A549 (cell line): ENCODE data around the gene SPATS2. TPM values are rescaled to one million over a fixed set of nuclear protein-coding genes. Genes with fewer than 3 reads are reported as not detected.
A peak's percentile ranks its signal among the peaks of the same experiment; 100 is the strongest.

Experiments used
- ATAC-seq, 2 experiments: fragments of 200-7000 bp in 1 of 2; fragments of >200 bp in 1 of 2; cut with Nextera tagmentation in 1 of 2; cut with Tn5 transposase in 1 of 2; 3 replicates each; pipeline versions ENCODE4 v1.8.0 to v1.9.1; 2018 to 2020; ENCODE audit warnings: mild to moderate bottlenecking in 1 of 2, moderate library complexity in 1 of 2
- CTCF ChIA-PET: fragments of 300-600 bp; sonication (Branson Sonifier 250); formaldehyde crosslinking; extraction: SDS; loops from one replicate; lab custom pipeline; 2021; ENCODE audit warnings: antibody characterized with exemption, inconsistent platforms; lab: Yijun Ruan, JAX
- POLR2A ChIA-PET: fragments of 350-600 bp; formaldehyde crosslinking; extraction: SDS; loops from one replicate; lab custom pipeline; 2021; ENCODE audit warnings: antibody characterized with exemption, inconsistent platforms; lab: Yijun Ruan, JAX
- DNase-seq, 2 experiments: peaks; one replicate each; pipeline versions ENCODE4 v3.0.0 to v3.0.0-alpha.2; 2011 to 2016; ENCODE audit warnings: low read depth in 1 of 2, low spot score in 1 of 2
- FAIRE-seq: peaks from 2 replicates; lab custom pipeline; 2011; peaks lifted over from hg19 to GRCh38; lab: Jason Lieb, UNC
- H3K27ac ChIP-seq, 2 experiments: fragments of >200 bp; sonication (Bioruptor Twin); formaldehyde crosslinking; 3 replicates each; pipeline ENCODE4 v1.5.1; 2016 to 2017
- H3K4me1 ChIP-seq: fragments of >200 bp; sonication (Bioruptor Twin); formaldehyde crosslinking; 3 replicates; pipeline ENCODE4 v1.6.1; 2016
- H3K4me2 ChIP-seq: fragments of >200 bp; sonication (Bioruptor Twin); formaldehyde crosslinking; 3 replicates; pipeline ENCODE4 v1.6.1; 2016
- H3K4me3 ChIP-seq: fragments of >200 bp; sonication (Bioruptor Twin); formaldehyde crosslinking; 3 replicates; pipeline ENCODE4 v1.5.1; 2016
- H3K9me3 ChIP-seq: fragments of >200 bp; sonication (Bioruptor Twin); formaldehyde crosslinking; 3 replicates; pipeline ENCODE4 v1.6.1; 2016
- EHF ChIP-seq: fragments of 250-450 bp; sonication (Bioruptor Pico); IDR thresholded peaks from 2 replicates; pipeline ENCODE4 v1.5.0; 2020; ENCODE audit warnings: mild to moderate bottlenecking
- GATA3 ChIP-seq: IDR thresholded peaks from 2 replicates; pipeline ENCODE4 v1.6.1; 2012; ENCODE audit warnings: borderline replicate concordance
- HOXB13 ChIP-seq: fragments of 250-450 bp; sonication (Bioruptor Pico); IDR thresholded peaks from 2 replicates; pipeline ENCODE4 v1.5.0; 2020; ENCODE audit warnings: low read depth, mild to moderate bottlenecking, moderate library complexity
- JUN ChIP-seq, 2 experiments: fragments of >200 bp; sonication (Bioruptor Twin); formaldehyde crosslinking; IDR thresholded peaks; 2 replicates in 1 of 2; 3 replicates in 1 of 2; pipeline ENCODE4 v1.6.1; 2016 to 2017
- KDM5A ChIP-seq: fragments of 200-600 bp; sonication (generic); IDR thresholded peaks from 2 replicates; pipeline ENCODE4 v1.6.1; 2016; ENCODE audit warnings: antibody characterized with exemption, mild to moderate bottlenecking
- MAFK ChIP-seq: fragments of 450-650 bp; IDR thresholded peaks from 2 replicates; pipeline ENCODE4 v1.6.1; 2014; ENCODE audit not compliant: partially characterized antibody
- MAX ChIP-seq: IDR thresholded peaks from 2 replicates; pipeline ENCODE4 v1.6.1; 2012
- MYC ChIP-seq: IDR thresholded peaks from 2 replicates; pipeline ENCODE4 v1.6.1; 2012; ENCODE audit warnings: mild to moderate bottlenecking, inconsistent platforms, low read length, improper control_type of control experiment, borderline replicate concordance
- NR3C1 ChIP-seq: fragments of >200 bp; sonication (Bioruptor Twin); formaldehyde crosslinking; IDR thresholded peaks from 3 replicates; pipeline ENCODE4 v1.6.1; 2017
- PHF8 ChIP-seq: fragments of 200-600 bp; sonication (generic); IDR thresholded peaks from 2 replicates; pipeline ENCODE4 v1.6.1; 2016; ENCODE audit warnings: low read depth, mild to moderate bottlenecking, antibody characterized with exemption, moderate library complexity, borderline replicate concordance
- POLR2A ChIP-seq: IDR thresholded peaks from 2 replicates; pipeline ENCODE4 v1.6.1; 2012; ENCODE audit warnings: mild to moderate bottlenecking, low read length
- RFX5 ChIP-seq: fragments of 450-650 bp; IDR thresholded peaks from 2 replicates; pipeline ENCODE4 v1.7.1; 2014; ENCODE audit warnings: antibody characterized with exemption, mild to moderate bottlenecking, moderate library complexity
- RNF2 ChIP-seq: fragments of 200-600 bp; sonication (generic); IDR thresholded peaks from 2 replicates; pipeline ENCODE4 v1.6.1; 2016; ENCODE audit warnings: low read depth, mild to moderate bottlenecking, antibody characterized with exemption, moderate library complexity, borderline replicate concordance
- TFCP2L1 ChIP-seq: fragments of 250-450 bp; sonication (Bioruptor Pico); IDR thresholded peaks from 2 replicates; pipeline ENCODE4 v1.5.0; 2021; ENCODE audit warnings: mild to moderate bottlenecking
- TP53 ChIP-seq: fragments of 250-450 bp; sonication (Bioruptor Pico); IDR thresholded peaks from 2 replicates; pipeline ENCODE4 v1.5.0; 2021; ENCODE audit warnings: mild to moderate bottlenecking, moderate library complexity
- WGBS: methylation state at CpG from one replicate; pipeline ENCODE4 v1.1.6; 2017; ENCODE audit errors: missing lambda C conversion rate; 5-methylcytosine and 5-hydroxymethylcytosine counted together
- polyA plus RNA-seq, 4 experiments: library from polyadenylated mRNA; depleted of rRNA in 3 of 4; stranded (reverse); fragments of >200 nt; fragmentation: RNase III in 1 of 4; extraction: RNeasy Plus Mini Kit Qiagen cat#74134 plus additional on column Dnase treatment in 1 of 4; gene quantifications; 2 replicates in 3 of 4; 3 replicates in 1 of 4; pipeline ENCODE4 v1.2.3, GENCODE V29; 2011 to 2017
- TF ChIP-seq, protein P1 (sequence below): fragments of >200 bp; sonication (Bioruptor Twin); formaldehyde crosslinking; IDR thresholded peaks from 3 replicates; pipeline ENCODE4 v1.5.1; 2016
- TF ChIP-seq, protein P2 (sequence below): fragments of >200 bp; sonication (Bioruptor Twin); formaldehyde crosslinking; IDR thresholded peaks from 3 replicates; pipeline ENCODE4 v1.6.1; 2016
- TF ChIP-seq, protein P3 (sequence below): IDR thresholded peaks from 2 replicates; pipeline ENCODE4 v1.6.1; 2012; ENCODE audit warnings: low read depth, borderline replicate concordance

Gene SPATS2
- polyA plus RNA-seq, 2 of the 4 experiments (the other 2 are of a cell fraction) = 37.7 to 154 TPM

DNA sequence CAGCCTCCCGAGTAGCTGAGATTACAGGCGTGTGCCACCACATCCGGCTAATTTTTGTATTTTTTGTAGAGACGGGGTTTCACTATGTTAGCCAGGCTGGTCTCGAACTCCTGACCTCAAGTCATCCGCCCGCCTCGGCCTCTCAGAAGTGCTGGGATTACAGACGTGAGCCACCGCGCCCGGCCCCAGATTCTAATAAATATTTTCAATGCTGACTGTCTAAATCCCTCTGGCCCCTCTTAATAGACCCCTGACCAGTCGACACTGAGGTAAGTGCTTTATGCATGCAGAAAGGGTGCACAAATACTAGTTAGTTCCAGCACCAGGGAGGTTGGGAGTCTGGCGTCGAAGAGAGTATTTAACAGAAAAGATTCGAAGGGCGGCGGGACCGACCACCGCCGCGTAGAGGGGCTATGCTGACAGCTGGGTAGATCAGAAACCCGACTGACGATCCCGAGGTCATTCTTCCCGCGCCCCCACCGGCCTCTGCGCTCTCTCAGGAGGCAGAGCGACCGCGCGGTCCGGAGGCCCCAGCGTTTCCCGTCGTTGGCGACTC, 1.1 kb upstream of the SPATS2 start:
- CTCF ChIA-PET = interaction anchor here (0.7 to 14.5 kb wide), 14 partner anchors 9 to 214 kb away, joined by 3 to 484 read pairs (median 6); partner anchors contain the start of gene DNAJC22
- Histone ChIP-seq H3K9me3 (no peaks in the 10 kb centered on the region), H3K27ac (peak overlapping the region; percentile 95 to 96), H3K4me3 (peak overlapping the region; percentile 86), H3K4me1 (peaks cover 36% of the 10 kb centered on the region), H3K4me2 (peak overlapping the region; percentile 86)
- no peak for FAIRE-seq
- 0 out of 2 replicates have a peak, but pooled peaks have one; percentile 67 for TF ChIP-seq TP53 (CRISPR knock-in tag)
- no peak for TF ChIP-seq RNF2
- ATAC-seq = peak; percentile 38 to 50
- WGBS = 12% methylated on average over 38 of the region's 38 CpGs
- DNase-seq = peak in 1 of 2 experiments; percentile 73
- POLR2A ChIA-PET = interaction anchor here (0.6 to 2.0 kb wide), 22 partner anchors 8 to 409 kb away, joined by 3 to 30 read pairs (median 8); partner anchors contain the start of genes ARF3, KCNH3, MCRS1 and TMBIM6

DNA sequence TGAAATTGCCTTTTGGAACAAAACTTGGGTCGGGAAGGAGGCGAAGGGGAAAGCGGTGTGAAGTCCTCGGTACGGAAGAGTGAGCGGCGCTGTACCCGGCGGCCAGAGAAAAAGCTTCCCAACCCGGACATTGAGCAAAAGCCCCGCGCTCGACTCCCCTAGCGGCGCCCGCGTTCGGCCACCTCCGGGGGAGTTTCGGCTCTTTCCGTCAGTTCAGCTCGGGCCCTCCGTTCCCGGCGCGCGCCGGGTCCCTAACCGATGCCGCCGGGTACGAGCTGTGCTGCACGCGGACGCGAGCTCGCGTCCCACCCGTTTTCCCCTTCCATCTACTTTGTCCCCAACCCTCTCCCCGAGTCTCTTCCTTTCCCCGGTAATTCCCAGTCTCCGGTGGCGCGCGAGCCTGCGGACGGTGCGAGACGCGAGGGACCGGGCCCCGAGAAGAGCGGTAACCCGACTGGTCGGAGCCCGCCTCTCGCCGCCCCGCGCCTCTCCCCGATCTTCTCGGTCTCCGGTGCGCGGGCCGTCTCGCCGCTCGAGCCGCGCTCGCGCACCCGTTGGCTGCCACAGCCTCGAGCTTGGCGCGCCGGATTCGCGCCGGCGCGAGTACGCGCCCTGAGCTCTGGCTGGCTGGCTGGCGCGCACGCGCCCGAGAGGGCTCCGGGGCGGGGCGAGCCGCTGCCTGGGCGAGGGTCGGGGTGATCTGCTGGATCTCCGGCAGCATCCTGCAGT, 446 bp upstream of the SPATS2 start:
- POLR2A ChIA-PET = interaction anchor here (0.5 to 2.0 kb wide), 36 partner anchors 9 to 409 kb away, joined by 3 to 30 read pairs (median 4); partner anchors contain the start of genes ARF3, KCNH3, MCRS1 and TMBIM6
- no peak for FAIRE-seq
- Histone ChIP-seq H3K27ac (peak overlapping the region; percentile 95 to 96), H3K4me1 (peaks cover 36% of the 10 kb centered on the region), H3K4me2 (peak overlapping the region; percentile 86), H3K4me3 (peak overlapping the region; percentile 86), H3K9me3 (no peaks in the 10 kb centered on the region)
- peak; percentile 87 to 90 for ATAC-seq
- peak; percentile 95 to 97 for DNase-seq
- TF ChIP-seq, protein P1, sequence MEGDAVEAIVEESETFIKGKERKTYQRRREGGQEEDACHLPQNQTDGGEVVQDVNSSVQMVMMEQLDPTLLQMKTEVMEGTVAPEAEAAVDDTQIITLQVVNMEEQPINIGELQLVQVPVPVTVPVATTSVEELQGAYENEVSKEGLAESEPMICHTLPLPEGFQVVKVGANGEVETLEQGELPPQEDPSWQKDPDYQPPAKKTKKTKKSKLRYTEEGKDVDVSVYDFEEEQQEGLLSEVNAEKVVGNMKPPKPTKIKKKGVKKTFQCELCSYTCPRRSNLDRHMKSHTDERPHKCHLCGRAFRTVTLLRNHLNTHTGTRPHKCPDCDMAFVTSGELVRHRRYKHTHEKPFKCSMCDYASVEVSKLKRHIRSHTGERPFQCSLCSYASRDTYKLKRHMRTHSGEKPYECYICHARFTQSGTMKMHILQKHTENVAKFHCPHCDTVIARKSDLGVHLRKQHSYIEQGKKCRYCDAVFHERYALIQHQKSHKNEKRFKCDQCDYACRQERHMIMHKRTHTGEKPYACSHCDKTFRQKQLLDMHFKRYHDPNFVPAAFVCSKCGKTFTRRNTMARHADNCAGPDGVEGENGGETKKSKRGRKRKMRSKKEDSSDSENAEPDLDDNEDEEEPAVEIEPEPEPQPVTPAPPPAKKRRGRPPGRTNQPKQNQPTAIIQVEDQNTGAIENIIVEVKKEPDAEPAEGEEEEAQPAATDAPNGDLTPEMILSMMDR = no peak
- TF ChIP-seq GATA3 (peak; percentile 60; the same call in 1 of the 2 replicates), KDM5A (0 out of 2 replicates have a peak, but pooled peaks have one; percentile 6), POLR2A (peak; percentile 65), MAFK (no peak), PHF8 (peak; percentile 82), EHF (CRISPR knock-in tag) (peak; percentile 67; the same call in 1 of the 2 replicates), JUN (IDR thresholded peaks at IDR 0.05) (peak; percentile 74 to 85; a peak in 3 of 5 replicates), MAX (peak; percentile 53), TFCP2L1 (CRISPR knock-in tag) (peak; percentile 79; the same call in 1 of the 2 replicates), MYC (0 out of 2 replicates have a peak, but pooled peaks have one; percentile 25), NR3C1 (no peak), TP53 (CRISPR knock-in tag) (peak; percentile 40; the same call in 1 of the 2 replicates), HOXB13 (peak; percentile 52; the same call in 1 of the 2 replicates), RFX5 (no peak)
- TF ChIP-seq, protein P2, sequence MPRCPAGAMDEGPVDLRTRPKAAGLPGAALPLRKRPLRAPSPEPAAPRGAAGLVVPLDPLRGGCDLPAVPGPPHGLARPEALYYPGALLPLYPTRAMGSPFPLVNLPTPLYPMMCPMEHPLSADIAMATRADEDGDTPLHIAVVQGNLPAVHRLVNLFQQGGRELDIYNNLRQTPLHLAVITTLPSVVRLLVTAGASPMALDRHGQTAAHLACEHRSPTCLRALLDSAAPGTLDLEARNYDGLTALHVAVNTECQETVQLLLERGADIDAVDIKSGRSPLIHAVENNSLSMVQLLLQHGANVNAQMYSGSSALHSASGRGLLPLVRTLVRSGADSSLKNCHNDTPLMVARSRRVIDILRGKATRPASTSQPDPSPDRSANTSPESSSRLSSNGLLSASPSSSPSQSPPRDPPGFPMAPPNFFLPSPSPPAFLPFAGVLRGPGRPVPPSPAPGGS = peak; percentile 75; the same call in 1 of the 3 replicates
- TF ChIP-seq, protein P3, sequence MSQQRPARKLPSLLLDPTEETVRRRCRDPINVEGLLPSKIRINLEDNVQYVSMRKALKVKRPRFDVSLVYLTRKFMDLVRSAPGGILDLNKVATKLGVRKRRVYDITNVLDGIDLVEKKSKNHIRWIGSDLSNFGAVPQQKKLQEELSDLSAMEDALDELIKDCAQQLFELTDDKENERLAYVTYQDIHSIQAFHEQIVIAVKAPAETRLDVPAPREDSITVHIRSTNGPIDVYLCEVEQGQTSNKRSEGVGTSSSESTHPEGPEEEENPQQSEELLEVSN = peak; percentile 54; the same call in 1 of the 2 replicates
- WGBS = under 1% methylated on average over 69 of the region's 97 CpGs
- CTCF ChIA-PET = interaction anchor here (0.6 to 14.5 kb wide), 15 partner anchors 9 to 214 kb away, joined by 3 to 484 read pairs (median 4); partner anchors contain the start of gene DNAJC22
